GM15510 (cell line): Measurements from ENCODE around the gene SMIM12.

ENCODE experiments used
- POLR2A ChIP-seq: IDR thresholded peaks from 3 replicates; pipeline ENCODE4 v1.6.1; 2011; ENCODE audit warnings: borderline replicate concordance; ENCODE audit not compliant: insufficient read length; ENCODE audit errors: extremely low read depth

The SMIM12 gene

GRCh38 chr1:34839526-34840305, 19.8 kb downstream of the SMIM12 start:
- no peak for TF ChIP-seq POLR2A

- no peak for TF ChIP-seq POLR2A
Measured at GRCh38 chr1:34833711-34834110, 25.8 kb downstream of the SMIM12 start.

GRCh38 chr1:34831721-34832246, 27.8 kb downstream of the SMIM12 start:
- no peak for TF ChIP-seq POLR2A

DNA sequence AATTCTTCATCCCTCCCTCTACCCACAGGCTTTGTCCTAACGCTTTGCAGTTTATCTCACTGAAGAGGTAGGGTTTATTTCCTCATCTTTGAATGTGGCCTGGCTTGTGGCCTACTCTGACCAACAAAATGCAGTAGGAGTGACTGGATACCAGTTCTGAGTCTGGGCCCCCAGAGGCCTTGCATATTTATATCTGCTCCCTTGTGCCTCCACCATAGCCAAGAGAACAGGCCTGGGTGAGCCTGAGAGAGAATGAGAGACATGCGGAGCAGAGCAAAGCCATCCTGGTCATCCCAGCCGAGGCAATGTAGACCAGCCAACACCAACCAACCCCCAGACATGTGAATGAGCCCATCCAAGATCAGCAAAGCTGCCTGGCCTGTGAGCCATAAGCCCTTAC, 30.3 kb downstream of the SMIM12 start:
- no peak for TF ChIP-seq POLR2A

- no peak for TF ChIP-seq POLR2A
Measured at GRCh38 chr1:34828611-34829010, 30.9 kb downstream of the SMIM12 start.

DNA sequence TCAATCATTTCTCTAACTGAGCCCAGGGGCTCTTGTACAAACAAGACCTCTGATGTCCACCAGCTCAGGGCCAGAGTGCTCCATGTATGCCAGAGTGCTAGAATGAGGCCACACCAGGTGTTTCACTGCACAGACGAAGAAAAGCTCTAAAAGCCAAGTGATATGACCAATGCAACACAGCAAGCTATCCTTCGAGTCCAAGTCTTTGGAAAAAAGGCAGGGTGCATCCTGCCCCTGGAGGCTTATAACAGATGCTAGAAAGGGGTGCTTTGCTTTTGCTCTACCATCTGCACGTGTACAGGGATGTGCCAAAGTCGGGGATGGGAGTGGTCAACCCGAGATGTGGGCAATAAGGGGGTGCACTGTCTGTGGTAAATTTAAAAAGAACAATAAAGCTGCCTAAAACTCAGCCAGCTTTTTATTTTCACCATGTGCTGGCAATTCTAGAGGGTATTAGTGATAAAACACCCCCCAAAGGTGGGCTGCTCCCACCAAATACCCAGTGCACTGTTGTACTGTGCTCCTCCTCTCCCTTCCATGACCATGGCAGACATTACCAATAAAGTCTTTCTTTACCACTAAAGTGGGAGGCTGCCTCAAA, 32.1 kb downstream of the SMIM12 start:
- TF ChIP-seq POLR2A = no peak

DNA sequence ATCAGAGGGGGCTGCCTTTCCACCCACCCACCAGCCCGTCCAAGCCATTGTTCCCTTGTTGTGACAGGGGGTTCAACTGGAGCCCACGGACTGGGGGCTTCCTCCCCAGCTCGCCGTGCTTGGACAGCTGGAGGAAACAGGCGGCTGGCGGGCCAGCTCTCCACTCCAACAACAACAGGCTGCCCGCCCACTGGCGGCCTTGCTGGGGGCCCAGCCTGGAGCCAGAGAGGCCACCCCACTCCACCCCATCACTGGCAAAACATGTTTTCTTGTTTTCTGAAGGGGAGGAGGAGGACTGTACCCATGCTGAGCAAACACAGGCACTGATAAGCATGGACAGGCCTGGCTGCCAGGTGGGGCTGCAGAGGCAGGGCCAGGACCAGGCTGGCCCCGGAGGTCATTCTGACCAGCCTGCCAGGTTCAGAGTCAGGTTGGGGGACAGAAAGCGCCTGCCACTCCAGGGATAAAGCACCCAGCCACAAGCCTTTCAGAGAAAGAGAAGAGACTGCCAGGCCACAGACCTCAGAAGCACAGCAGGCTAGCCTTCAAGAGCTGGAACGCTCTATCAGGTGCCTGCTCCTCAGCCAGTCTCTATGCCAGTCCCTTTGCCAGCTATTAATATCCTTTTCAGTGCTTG, 34.0 kb downstream of the SMIM12 start:
- no peak for TF ChIP-seq POLR2A

GRCh38 chr1:34824817-34825454, 34.6 kb downstream of the SMIM12 start:
- no peak for TF ChIP-seq POLR2A

DNA sequence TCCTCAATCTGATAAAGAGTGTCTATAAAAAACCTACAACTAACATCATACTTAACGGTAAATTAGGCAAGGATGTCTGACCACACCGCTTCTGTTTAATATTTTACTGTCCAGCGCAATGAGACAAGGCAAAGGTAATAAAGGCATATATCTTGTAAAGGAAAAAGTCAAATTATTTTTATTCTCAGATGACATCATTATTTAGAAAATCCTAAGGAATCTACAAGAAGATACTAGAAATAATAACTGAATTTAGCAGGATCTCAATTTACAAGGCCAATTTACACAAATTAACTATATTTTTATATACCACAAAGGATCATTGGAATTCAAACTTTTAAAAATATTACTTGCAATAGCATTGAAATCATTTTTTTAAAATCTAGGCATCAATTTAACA, 37.3 kb downstream of the SMIM12 start:
- no peak for TF ChIP-seq POLR2A

DNA sequence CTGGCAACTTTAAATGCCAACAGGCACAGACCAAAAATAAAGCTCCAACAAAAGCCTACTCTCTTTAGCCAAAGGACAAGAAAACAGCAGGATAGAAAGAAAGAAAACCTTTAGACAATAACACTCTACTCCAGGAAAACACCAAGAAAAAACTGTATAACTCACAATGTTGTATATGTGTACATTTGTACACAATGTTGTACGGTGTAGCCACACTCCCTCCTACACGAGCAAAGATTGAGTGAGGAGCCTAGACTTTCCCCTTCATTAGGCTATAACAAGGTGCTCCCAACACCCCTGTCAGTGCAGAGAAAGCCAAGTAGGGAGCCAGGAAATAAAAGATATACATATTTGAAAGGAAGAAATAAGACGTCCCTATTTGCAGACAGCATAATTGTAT, 42.8 kb downstream of the SMIM12 start:
- no peak for TF ChIP-seq POLR2A

GRCh38 chr1:34816332-34816731, 43.2 kb downstream of the SMIM12 start:
- TF ChIP-seq POLR2A = no peak

DNA sequence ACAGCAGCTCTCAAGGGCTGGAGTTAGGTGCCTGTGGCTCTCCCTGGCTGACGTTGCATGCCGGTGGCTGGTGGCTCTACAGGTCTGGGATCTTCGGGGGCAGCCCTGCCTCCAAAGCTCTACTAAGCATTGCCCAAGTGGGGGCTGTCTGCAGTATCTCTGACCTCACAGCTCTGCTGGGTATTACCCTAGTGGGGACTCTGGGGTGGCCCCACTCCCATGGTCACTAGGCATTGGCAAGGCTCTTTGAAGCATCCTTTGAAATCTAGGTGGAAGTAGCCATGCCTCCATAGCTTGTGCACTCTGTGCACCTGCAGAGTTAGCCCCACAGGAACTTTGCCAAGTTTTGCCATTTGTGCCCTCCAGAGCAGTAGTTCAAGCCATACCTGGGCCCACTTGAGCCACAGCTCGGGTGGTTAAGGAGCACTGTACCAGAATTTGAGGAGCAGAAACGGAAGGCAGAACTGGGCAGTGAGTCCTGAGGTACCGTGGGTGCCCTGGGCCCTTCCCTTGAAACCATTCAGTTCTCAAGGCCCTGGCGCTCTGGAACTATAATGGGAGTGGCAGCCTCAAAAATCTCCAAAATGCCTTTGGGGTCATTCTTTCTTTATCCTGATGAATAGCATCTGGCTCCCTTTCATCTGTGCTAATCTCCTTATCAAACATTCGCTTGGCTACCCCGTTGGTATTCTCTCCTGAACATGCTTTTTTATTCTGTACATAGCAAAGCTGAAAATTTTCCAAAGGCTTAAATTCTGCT, 51.3 kb downstream of the SMIM12 start:
- TF ChIP-seq POLR2A = no peak

DNA sequence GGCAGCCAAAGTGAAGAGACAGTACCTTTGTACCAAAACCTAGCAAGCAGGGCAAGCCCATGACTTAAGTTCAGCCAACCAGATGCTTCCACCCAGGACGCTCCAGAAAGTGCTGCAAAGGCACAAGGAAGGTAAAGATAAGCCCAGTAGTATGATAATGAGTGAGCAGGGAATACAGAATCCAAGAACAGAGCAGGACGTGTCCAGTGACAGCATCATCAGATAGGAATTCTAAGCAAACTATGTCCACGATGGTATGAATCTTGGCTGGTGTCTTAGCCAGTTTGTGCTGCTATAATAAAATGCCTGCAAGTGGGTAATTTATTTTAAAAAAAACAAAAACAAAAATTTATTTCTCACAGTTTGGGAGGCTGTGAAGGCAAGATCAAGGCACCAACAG, 53.2 kb downstream of the SMIM12 start:
- TF ChIP-seq POLR2A = no peak

GRCh38 chr1:34803770-34804169, 55.8 kb downstream of the SMIM12 start:
- TF ChIP-seq POLR2A = no peak
